SK-N-MC (cell line): ENCODE results near the gene SLC1A7.

ENCODE experiments used
- DNase-seq: peaks from one replicate; pipeline ENCODE4 v3.0.0-alpha.2; 2011; ENCODE audit warnings: low read depth, low spot score
- H3K27ac ChIP-seq: fragments of 200-600 bp; sonication (generic); 2 replicates; pipeline ENCODE4 v1.5.1; 2016; ENCODE audit warnings: mixed run types
- H3K36me3 ChIP-seq: fragments of 200-600 bp; sonication (generic); 2 replicates; pipeline ENCODE4 v1.6.1; 2017; ENCODE audit warnings: antibody characterized with exemption, low read length, mixed read lengths; ENCODE audit not compliant: insufficient read depth
- H3K4me3 ChIP-seq: fragments of 200-600 bp; sonication (generic); 2 replicates; pipeline ENCODE4 v1.5.1; 2016
- H3K9ac ChIP-seq: fragments of 200-600 bp; sonication (generic); 2 replicates; pipeline ENCODE4 v1.8.0; 2017; ENCODE audit warnings: mixed run types, mixed read lengths; ENCODE audit not compliant: insufficient read length
- H3K9me3 ChIP-seq: fragments of 200-600 bp; sonication (generic); 2 replicates; pipeline ENCODE4 v1.6.1; 2017; ENCODE audit warnings: low read depth, mild to moderate bottlenecking, antibody characterized with exemption, low read length, moderate library complexity, mixed read lengths
- EZH2 ChIP-seq: fragments of 200-600 bp; sonication (generic); IDR thresholded peaks from one replicate; pipeline ENCODE4 v1.6.1; 2017; ENCODE audit warnings: antibody characterized with exemption
- FOXP2 ChIP-seq: optimal IDR thresholded peaks from 2 replicates; pipeline ENCODE3; 2011; ENCODE audit warnings: mild to moderate bottlenecking, moderate library complexity; ENCODE audit not compliant: insufficient read depth; ENCODE audit errors: extremely low read length, control extremely low read depth
- POLR2AphosphoS5 ChIP-seq: IDR thresholded peaks from 2 replicates; pipeline ENCODE4 v1.6.1; 2012; ENCODE audit warnings: mild to moderate bottlenecking, low read depth, low read length, borderline replicate concordance

SLC1A7 gene

GRCh38 chr1:53117836-53118235, 24.6 kb downstream of the SLC1A7 start:
- no peak for TF ChIP-seq EZH2
- no peak for TF ChIP-seq POLR2AphosphoS5
- no peak for TF ChIP-seq FOXP2
- H3K9ac ChIP-seq = no peak overlapping the region
- no peaks in the 10 kb centered on the region for H3K36me3 ChIP-seq
- DNase-seq = no peak
- no peak overlapping the region for H3K4me3 ChIP-seq
- H3K9me3 ChIP-seq = no peaks in the 10 kb centered on the region
- no peak overlapping the region for H3K27ac ChIP-seq

DNA sequence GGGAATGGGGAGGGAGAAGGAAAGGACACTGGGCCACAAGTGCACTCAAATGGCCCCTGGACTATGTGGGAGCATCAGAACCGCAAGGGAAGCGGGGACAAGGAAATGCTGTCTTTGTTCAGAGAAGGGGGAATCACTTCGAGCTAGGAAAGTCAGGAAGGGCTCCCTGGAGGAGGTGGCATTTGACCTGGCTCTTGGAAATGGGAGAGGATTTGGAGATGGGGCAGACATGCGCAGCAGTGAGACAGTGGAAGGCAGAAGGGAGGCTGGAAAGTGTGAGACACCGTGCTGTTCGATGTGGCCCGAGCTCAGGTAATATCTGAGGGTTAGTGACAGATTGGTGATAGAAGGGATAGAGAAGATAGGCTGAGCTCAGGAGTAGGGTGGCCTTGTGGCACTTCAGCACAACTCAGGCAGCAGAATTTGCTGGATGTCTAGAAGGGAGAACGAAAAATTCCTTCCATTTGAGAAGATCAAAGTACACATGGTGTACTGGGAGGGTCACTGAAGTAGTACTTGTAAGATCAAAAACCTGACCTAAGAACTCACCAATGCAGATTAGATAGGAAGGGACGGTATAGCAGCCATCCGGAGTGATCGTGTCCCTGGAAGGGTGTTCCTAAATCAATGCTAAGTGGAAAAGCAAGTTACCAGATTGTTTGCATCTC, 25.4 kb downstream of the SLC1A7 start:
- no peaks in the 10 kb centered on the region for H3K36me3 ChIP-seq
- TF ChIP-seq EZH2 (no peak), POLR2AphosphoS5 (no peak), FOXP2 (no peak)

DNA sequence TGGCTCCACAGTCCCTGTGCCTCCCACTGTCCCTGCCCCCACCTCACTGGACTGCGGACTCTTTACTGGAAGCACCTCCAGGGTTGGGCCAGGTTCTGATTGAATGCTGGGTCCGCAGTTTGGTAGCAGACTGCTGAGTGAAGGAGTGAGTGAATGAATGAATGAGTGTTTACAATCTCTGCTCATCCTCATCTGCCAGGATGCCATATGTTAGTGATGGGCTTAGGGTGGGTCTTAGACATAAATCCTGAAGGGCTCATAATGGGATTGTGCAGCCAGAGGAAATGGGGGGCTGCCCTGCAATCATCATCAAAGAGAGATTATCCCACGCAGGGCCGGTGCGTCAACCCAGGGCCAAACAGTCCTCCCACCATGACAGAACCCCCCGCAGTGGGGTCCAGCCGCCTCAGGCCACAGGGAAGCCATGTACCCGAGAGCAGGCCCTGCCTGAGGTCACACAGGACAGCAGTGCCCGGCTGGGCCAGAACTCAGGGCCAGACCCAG, 26.1 kb downstream of the SLC1A7 start:
- Histone ChIP-seq H3K27ac (no peak overlapping the region), H3K9ac (no peak overlapping the region), H3K9me3 (no peaks in the 10 kb centered on the region), H3K36me3 (no peaks in the 10 kb centered on the region), H3K4me3 (no peak overlapping the region)
- TF ChIP-seq POLR2AphosphoS5 (no peak), FOXP2 (no peak), EZH2 (no peak)
- DNase-seq = no peak

More for the DNA sequence above, 25.4 kb downstream of the SLC1A7 start:
- H3K9me3 ChIP-seq = no peaks in the 10 kb centered on the region
- H3K27ac ChIP-seq = no peak overlapping the region
- H3K9ac ChIP-seq = no peak overlapping the region
- no peak overlapping the region for H3K4me3 ChIP-seq
- no peak for DNase-seq

DNA sequence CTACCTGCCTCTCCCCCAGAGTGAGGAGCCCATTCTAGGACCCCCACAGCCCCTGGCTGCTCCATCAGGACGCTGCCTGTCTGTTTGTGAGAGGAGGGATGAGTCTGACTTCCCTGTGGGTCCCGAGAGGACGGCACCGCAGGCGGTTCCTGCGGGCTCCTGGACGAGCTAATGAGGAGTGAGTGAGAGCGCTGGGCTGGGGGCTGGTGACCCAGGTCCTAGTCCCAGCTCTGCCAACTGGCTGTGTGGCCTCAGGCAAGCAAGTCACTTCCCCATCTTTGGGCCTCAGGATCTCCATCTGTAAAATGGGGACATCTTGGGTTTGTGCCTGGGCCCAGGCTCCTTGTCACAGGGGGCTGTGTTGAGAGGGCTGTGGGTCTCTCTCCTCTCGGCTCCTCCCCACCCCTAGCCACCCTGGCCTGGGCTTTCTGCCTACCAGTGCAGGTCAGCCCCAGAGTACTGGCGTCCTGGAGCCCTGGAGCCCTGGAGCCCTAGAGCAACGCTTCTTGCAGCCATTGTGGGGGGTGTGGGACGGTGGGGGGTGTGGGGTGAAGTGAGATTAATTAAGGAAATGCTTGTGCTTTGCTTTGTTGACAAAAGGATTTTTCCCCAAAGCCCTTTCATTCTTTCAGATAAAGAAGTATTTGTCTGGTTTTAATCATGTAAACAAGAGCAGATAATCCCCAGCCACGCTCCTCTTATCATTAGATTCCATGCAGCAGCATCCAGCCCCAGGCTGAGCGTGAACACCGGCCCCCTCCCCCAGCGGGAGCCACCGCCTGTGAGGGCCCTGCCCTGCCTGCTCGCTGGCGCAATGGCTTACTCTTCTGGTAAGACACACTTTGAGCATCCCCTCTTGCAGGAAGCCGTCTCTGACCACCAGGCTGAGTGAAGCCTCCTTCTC, 26.8 kb downstream of the SLC1A7 start:
- no peak for DNase-seq
- no peaks in the 10 kb centered on the region for H3K36me3 ChIP-seq
- H3K9ac ChIP-seq = no peak overlapping the region
- H3K27ac ChIP-seq = no peak overlapping the region
- no peaks in the 10 kb centered on the region for H3K9me3 ChIP-seq
- no peak overlapping the region for H3K4me3 ChIP-seq
- TF ChIP-seq EZH2 = no peak

GRCh38 chr1:53114581-53115400, 27.6 kb downstream of the SLC1A7 start:
- Histone ChIP-seq H3K27ac (no peak overlapping the region), H3K4me3 (no peak overlapping the region), H3K36me3 (no peaks in the 10 kb centered on the region), H3K9ac (no peak overlapping the region), H3K9me3 (no peaks in the 10 kb centered on the region)
- no peak for TF ChIP-seq FOXP2
- TF ChIP-seq POLR2AphosphoS5 = no peak
- TF ChIP-seq EZH2 = no peak
- no peak for DNase-seq

- H3K9ac ChIP-seq = no peak overlapping the region
- H3K36me3 ChIP-seq = no peaks in the 10 kb centered on the region
- no peak overlapping the region for H3K4me3 ChIP-seq
- no peaks in the 10 kb centered on the region for H3K9me3 ChIP-seq
- no peak for TF ChIP-seq POLR2AphosphoS5
- no peak for TF ChIP-seq FOXP2
- no peak for TF ChIP-seq EZH2
- DNase-seq = no peak
- no peak overlapping the region for H3K27ac ChIP-seq
These were observed 28.3 kb downstream of the SLC1A7 start for GRCh38 chr1:53114090-53114489.

DNA sequence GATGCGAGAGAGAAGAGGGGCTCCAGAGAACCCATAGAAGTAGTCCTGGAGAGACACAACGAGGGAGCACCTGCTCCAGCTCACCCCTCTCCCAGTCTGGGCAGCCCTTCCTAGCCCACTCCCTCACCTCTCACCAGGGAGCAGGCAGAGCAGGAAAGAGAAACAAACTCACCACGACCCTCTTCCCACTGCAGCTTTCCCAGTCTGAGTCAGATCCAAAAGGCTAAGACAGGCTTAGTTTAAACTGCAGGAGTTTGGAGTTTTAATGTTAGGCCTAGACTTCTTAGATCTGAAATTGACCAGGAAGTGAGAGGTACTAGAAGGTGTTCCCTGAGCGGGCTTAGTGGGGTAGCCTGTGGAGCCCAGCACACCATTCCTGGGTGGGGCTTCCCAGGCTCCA, 29.6 kb downstream of the SLC1A7 start:
- Histone ChIP-seq H3K9me3 (no peaks in the 10 kb centered on the region), H3K27ac (no peak overlapping the region), H3K9ac (no peak overlapping the region), H3K4me3 (no peak overlapping the region), H3K36me3 (no peaks in the 10 kb centered on the region)
- DNase-seq = no peak
- no peak for TF ChIP-seq POLR2AphosphoS5

GRCh38 chr1:53112271-53112774, 30.1 kb downstream of the SLC1A7 start:
- no peak for DNase-seq
- no peak overlapping the region for H3K4me3 ChIP-seq
- no peak overlapping the region for H3K27ac ChIP-seq
- H3K36me3 ChIP-seq = no peaks in the 10 kb centered on the region
- no peaks in the 10 kb centered on the region for H3K9me3 ChIP-seq
- no peak overlapping the region for H3K9ac ChIP-seq
- no peak for TF ChIP-seq EZH2
- no peak for TF ChIP-seq FOXP2
- no peak for TF ChIP-seq POLR2AphosphoS5
